Measurements from ENCODE around the gene SNAPC1.

Gene SNAPC1

DNA sequence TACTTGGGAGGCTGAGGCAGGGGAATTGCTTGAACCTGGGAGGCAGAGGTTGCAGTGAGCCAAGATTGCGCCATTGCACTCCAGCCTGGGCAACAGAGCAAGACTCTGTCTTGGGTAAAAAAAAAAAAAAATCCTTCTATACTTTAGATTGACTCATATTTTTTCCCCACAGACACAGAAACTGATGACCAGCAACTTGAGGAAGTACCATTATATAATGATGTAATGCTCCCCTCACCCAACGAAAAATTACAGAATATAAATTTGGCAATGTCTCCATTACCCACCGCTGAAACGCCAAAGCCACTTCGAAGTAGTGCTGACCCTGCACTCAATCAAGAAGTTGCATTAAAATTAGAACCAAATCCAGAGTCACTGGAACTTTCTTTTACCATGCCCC, 24.3 kb upstream of the SNAPC1 start:
- Histone ChIP-seq H3K79me1 (replicated peaks; ENCODE audit: low read length, poor library complexity, severe bottlenecking) (no peaks in the 10 kb centered on the region), H2AFZ (ENCODE audit: low read depth, low read length) (no peak overlapping the region), H3K27ac (ENCODE audit: low read length, poor library complexity, severe bottlenecking) (peak overlapping the region; percentile 56), H3K4me2 (ENCODE audit: low read length, poor library complexity, severe bottlenecking) (no peak overlapping the region), H3K18ac (ENCODE audit: low read depth in 1 of 2, low read length in 2 of 2) (no peak overlapping the region), H2AK5ac (ENCODE audit: low read length, severe bottlenecking) (no peak overlapping the region), H3K4me3 (ENCODE audit: insufficient read depth in 1 of 2, low read depth in 1 of 2, low read length in 2 of 2) (no peak overlapping the region), H2BK120ac (ENCODE audit: low read depth, low read length) (no peak overlapping the region), H3K4me1 (ENCODE audit: control insufficient read depth, insufficient read depth, low read depth, low read length) (peaks cover 3% of the 10 kb centered on the region), H3K4ac (ENCODE audit: low read depth in 1 of 2, low read length in 2 of 2) (no peak overlapping the region), H3K27me3 (ENCODE audit: control insufficient read depth in 1 of 2, insufficient read depth in 1 of 2, low read length in 2 of 2) (no peaks in the 10 kb centered on the region), H3K14ac (ENCODE audit: low read length in 2 of 2) (no peak overlapping the region), H4K8ac (ENCODE audit: low read length) (no peak overlapping the region), H3K9ac (ENCODE audit: low read length) (no peak overlapping the region), H3K36me3 (ENCODE audit: control insufficient read depth in 1 of 2, insufficient read depth in 2 of 2, low read depth in 1 of 2, low read length in 2 of 2) (peaks cover 28 to 96% of the 10 kb centered on the region in 2 experiments), H2BK15ac (ENCODE audit: low read depth, poor library complexity, severe bottlenecking) (no peak overlapping the region), H2BK12ac (ENCODE audit: low read length in 2 of 2) (no peak overlapping the region), H3K9me3 (ENCODE audit: control insufficient read depth, low read length) (no peaks in the 10 kb centered on the region), H3K23ac (ENCODE audit: low read length in 2 of 2) (no peak overlapping the region), H2BK5ac (ENCODE audit: low read depth, low read length, poor library complexity, severe bottlenecking) (no peak overlapping the region), H4K91ac (ENCODE audit: low read length) (no peak overlapping the region)
- WGBS = 93% methylated on average over 4 of the region's 5 CpGs
- DNase-seq = no peak

DNA sequence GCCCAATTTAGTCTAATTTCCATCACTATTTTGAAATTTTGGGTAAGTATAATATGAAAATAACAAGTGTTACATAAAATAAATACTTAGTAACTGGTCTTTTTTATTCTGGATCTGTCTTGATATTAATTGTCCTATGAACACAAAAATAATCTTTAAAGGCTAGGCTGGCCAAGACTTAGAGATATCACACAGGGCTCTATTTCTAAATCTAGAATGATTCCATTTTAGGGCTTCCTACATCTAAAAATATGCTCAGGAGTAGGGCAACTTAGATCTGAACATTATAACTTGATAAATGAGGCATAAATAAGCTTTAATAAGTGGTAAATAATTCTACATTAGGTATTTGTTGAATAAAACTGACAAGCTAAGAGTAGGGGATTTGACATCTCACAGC, 23.1 kb upstream of the SNAPC1 start:
- peaks cover 30 to 96% of the 10 kb centered on the region in 2 experiments for H3K36me3 ChIP-seq (ENCODE audit: control insufficient read depth in 1 of 2, insufficient read depth in 2 of 2, low read depth in 1 of 2, low read length in 2 of 2)
- H2BK12ac ChIP-seq (ENCODE audit: low read length in 2 of 2) = no peak overlapping the region
- H4K91ac ChIP-seq (ENCODE audit: low read length) = no peak overlapping the region
- H3K14ac ChIP-seq (ENCODE audit: low read length in 2 of 2) = no peak overlapping the region
- no peak overlapping the region for H3K23ac ChIP-seq (ENCODE audit: low read length in 2 of 2)
- no peak overlapping the region for H3K4me2 ChIP-seq (ENCODE audit: low read length, poor library complexity, severe bottlenecking)
- no peak for DNase-seq
- no peak overlapping the region for H2AK5ac ChIP-seq (ENCODE audit: low read length, severe bottlenecking)
- H3K18ac ChIP-seq (ENCODE audit: low read depth in 1 of 2, low read length in 2 of 2) = no peak overlapping the region
- peak overlapping the region; percentile 18 for H3K9ac ChIP-seq (ENCODE audit: low read length)
- H3K27ac ChIP-seq (ENCODE audit: low read length, poor library complexity, severe bottlenecking) = no peak overlapping the region
- H3K4me3 ChIP-seq (ENCODE audit: insufficient read depth in 1 of 2, low read depth in 1 of 2, low read length in 2 of 2) = no peak overlapping the region
- no peaks in the 10 kb centered on the region for H3K9me3 ChIP-seq (ENCODE audit: control insufficient read depth, low read length)
- no peak overlapping the region for H2AFZ ChIP-seq (ENCODE audit: low read depth, low read length)
- no peak overlapping the region for H3K4ac ChIP-seq (ENCODE audit: low read depth in 1 of 2, low read length in 2 of 2)
- no peaks in the 10 kb centered on the region for H3K27me3 ChIP-seq (ENCODE audit: control insufficient read depth in 1 of 2, insufficient read depth in 1 of 2, low read length in 2 of 2)
- no peak overlapping the region for H4K8ac ChIP-seq (ENCODE audit: low read length)
- H3K79me1 ChIP-seq (replicated peaks; ENCODE audit: low read length, poor library complexity, severe bottlenecking) = no peaks in the 10 kb centered on the region
- peaks cover 3% of the 10 kb centered on the region for H3K4me1 ChIP-seq (ENCODE audit: control insufficient read depth, insufficient read depth, low read depth, low read length)
- no peak overlapping the region for H2BK120ac ChIP-seq (ENCODE audit: low read depth, low read length)
- H2BK5ac ChIP-seq (ENCODE audit: low read depth, low read length, poor library complexity, severe bottlenecking) = no peak overlapping the region
- H2BK15ac ChIP-seq (ENCODE audit: low read depth, poor library complexity, severe bottlenecking) = no peak overlapping the region

DNA sequence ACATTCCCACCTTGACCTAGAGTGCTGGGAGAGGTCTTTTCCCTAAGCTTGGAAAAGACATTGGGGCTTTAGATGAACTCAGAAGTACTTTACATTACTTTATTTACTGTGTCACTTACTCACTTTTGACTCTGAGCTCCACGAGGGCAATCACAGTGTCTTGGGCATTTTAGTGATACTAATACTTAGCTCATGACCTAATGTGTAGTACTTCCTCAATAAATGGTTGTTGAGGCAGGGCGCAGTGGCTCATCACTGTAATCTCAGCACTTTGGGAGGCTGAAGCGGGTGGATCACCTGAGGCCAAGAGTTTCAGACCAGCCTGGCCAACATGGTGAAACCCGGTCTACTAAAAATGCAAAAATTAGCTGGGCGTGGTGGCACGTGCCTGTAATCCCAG, 19.8 kb upstream of the SNAPC1 start:
- H2AFZ ChIP-seq (ENCODE audit: low read depth, low read length) = no peak overlapping the region
- H2AK5ac ChIP-seq (ENCODE audit: low read length, severe bottlenecking) = no peak overlapping the region
- no peak overlapping the region for H3K4me2 ChIP-seq (ENCODE audit: low read length, poor library complexity, severe bottlenecking)
- peaks cover 37 to 96% of the 10 kb centered on the region in 2 experiments for H3K36me3 ChIP-seq (ENCODE audit: control insufficient read depth in 1 of 2, insufficient read depth in 2 of 2, low read depth in 1 of 2, low read length in 2 of 2)
- H4K91ac ChIP-seq (ENCODE audit: low read length) = no peak overlapping the region
- H3K14ac ChIP-seq (ENCODE audit: low read length in 2 of 2) = no peak overlapping the region
- WGBS = 100% methylated on average over 5 of the region's 6 CpGs
- no peak overlapping the region for H3K18ac ChIP-seq (ENCODE audit: low read depth in 1 of 2, low read length in 2 of 2)
- H4K8ac ChIP-seq (ENCODE audit: low read length) = no peak overlapping the region
- peaks cover 6% of the 10 kb centered on the region for H3K4me1 ChIP-seq (ENCODE audit: control insufficient read depth, insufficient read depth, low read depth, low read length)
- H2BK12ac ChIP-seq (ENCODE audit: low read length in 2 of 2) = no peak overlapping the region
- H2BK120ac ChIP-seq (ENCODE audit: low read depth, low read length) = no peak overlapping the region
- no peaks in the 10 kb centered on the region for H3K27me3 ChIP-seq (ENCODE audit: control insufficient read depth in 1 of 2, insufficient read depth in 1 of 2, low read length in 2 of 2)
- no peaks in the 10 kb centered on the region for H3K79me1 ChIP-seq (replicated peaks; ENCODE audit: low read length, poor library complexity, severe bottlenecking)
- no peak overlapping the region for H3K9ac ChIP-seq (ENCODE audit: low read length)
- no peak overlapping the region for H3K4me3 ChIP-seq (ENCODE audit: insufficient read depth in 1 of 2, low read depth in 1 of 2, low read length in 2 of 2)
- no peaks in the 10 kb centered on the region for H3K9me3 ChIP-seq (ENCODE audit: control insufficient read depth, low read length)
- H3K27ac ChIP-seq (ENCODE audit: low read length, poor library complexity, severe bottlenecking) = no peak overlapping the region
- no peak for DNase-seq
- H2BK15ac ChIP-seq (ENCODE audit: low read depth, poor library complexity, severe bottlenecking) = no peak overlapping the region
- no peak overlapping the region for H3K4ac ChIP-seq (ENCODE audit: low read depth in 1 of 2, low read length in 2 of 2)
- no peak overlapping the region for H3K23ac ChIP-seq (ENCODE audit: low read length in 2 of 2)
- no peak overlapping the region for H2BK5ac ChIP-seq (ENCODE audit: low read depth, low read length, poor library complexity, severe bottlenecking)

DNA sequence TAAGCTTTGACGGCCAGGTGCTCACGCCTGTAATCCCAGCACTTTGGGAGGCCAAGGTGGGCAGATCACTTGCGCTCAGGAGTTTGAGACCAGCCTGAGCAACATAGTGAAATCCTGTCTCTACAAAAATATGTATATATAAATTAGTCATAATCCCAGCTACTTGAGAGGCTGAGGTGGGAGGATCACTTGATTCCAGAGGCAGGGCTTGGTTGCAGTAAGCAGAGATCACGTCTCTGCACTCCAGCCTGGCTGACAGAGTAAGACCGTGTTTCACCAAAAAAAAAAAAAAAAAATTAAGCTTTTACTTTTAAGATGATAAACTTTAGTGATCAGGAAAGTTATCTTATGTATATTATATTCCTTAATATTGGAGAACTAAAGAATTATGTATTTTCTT, 18.0 kb upstream of the SNAPC1 start:
- Histone ChIP-seq H4K91ac (ENCODE audit: low read length) (no peak overlapping the region), H3K9me3 (ENCODE audit: control insufficient read depth, low read length) (no peaks in the 10 kb centered on the region), H2BK5ac (ENCODE audit: low read depth, low read length, poor library complexity, severe bottlenecking) (no peak overlapping the region), H2BK12ac (ENCODE audit: low read length in 2 of 2) (no peak overlapping the region), H3K36me3 (ENCODE audit: control insufficient read depth in 1 of 2, insufficient read depth in 2 of 2, low read depth in 1 of 2, low read length in 2 of 2) (peaks cover 31 to 97% of the 10 kb centered on the region in 2 experiments), H3K79me1 (replicated peaks; ENCODE audit: low read length, poor library complexity, severe bottlenecking) (no peaks in the 10 kb centered on the region), H2AK5ac (ENCODE audit: low read length, severe bottlenecking) (no peak overlapping the region), H3K4ac (ENCODE audit: low read depth in 1 of 2, low read length in 2 of 2) (no peak overlapping the region), H2AFZ (ENCODE audit: low read depth, low read length) (no peak overlapping the region), H3K27ac (ENCODE audit: low read length, poor library complexity, severe bottlenecking) (no peak overlapping the region), H3K4me2 (ENCODE audit: low read length, poor library complexity, severe bottlenecking) (no peak overlapping the region), H3K4me3 (ENCODE audit: insufficient read depth in 1 of 2, low read depth in 1 of 2, low read length in 2 of 2) (no peak overlapping the region), H3K9ac (ENCODE audit: low read length) (no peak overlapping the region), H3K23ac (ENCODE audit: low read length in 2 of 2) (no peak overlapping the region), H3K14ac (ENCODE audit: low read length in 2 of 2) (no peak overlapping the region), H2BK15ac (ENCODE audit: low read depth, poor library complexity, severe bottlenecking) (no peak overlapping the region), H4K8ac (ENCODE audit: low read length) (no peak overlapping the region), H2BK120ac (ENCODE audit: low read depth, low read length) (no peak overlapping the region), H3K27me3 (ENCODE audit: control insufficient read depth in 1 of 2, insufficient read depth in 1 of 2, low read length in 2 of 2) (no peaks in the 10 kb centered on the region), H3K4me1 (ENCODE audit: control insufficient read depth, insufficient read depth, low read depth, low read length) (peaks cover 6% of the 10 kb centered on the region), H3K18ac (ENCODE audit: low read depth in 1 of 2, low read length in 2 of 2) (no peak overlapping the region)
- no peak for DNase-seq
- WGBS = 100% methylated on average over 3 of the region's 5 CpGs
